GM23338 (cell line): ENCODE results near the gene KCNMB3. TPM values are rescaled to one million over a fixed set of nuclear protein-coding genes. Genes with fewer than 3 reads are reported as not detected.

Source experiments
- ATAC-seq: fragments of 200-7000 bp; cut with Tn5 transposase; 3 replicates; pipeline ENCODE4 v1.9.1; 2020
- DNase-seq: peaks from one replicate; pipeline ENCODE4 v3.0.0-alpha.2; 2015; ENCODE audit warnings: low spot score
- H2AFZ ChIP-seq: fragments of 200-600 bp; sonication (generic); 2 replicates; pipeline ENCODE4 v1.8.0; 2016; ENCODE audit warnings: antibody characterized with exemption, mild to moderate bottlenecking, moderate library complexity
- H3F3A ChIP-seq: fragments of 200-600 bp; sonication (generic); replicated peaks from 2 replicates; pipeline ENCODE4 v1.8.0; 2017; ENCODE audit warnings: antibody characterized with exemption, mixed run types, low read depth
- H3K27ac ChIP-seq: fragments of 200-600 bp; sonication (generic); 2 replicates; pipeline ENCODE4 v1.6.1; 2016; ENCODE audit warnings: low read depth
- H3K27me3 ChIP-seq: fragments of 200-600 bp; sonication (generic); 2 replicates; pipeline ENCODE4 v1.8.0; 2016; ENCODE audit warnings: mild to moderate bottlenecking, mixed run types, moderate library complexity; ENCODE audit not compliant: insufficient read depth
- H3K36me3 ChIP-seq: fragments of 200-600 bp; sonication (generic); 2 replicates; pipeline ENCODE4 v1.8.0; 2016; ENCODE audit warnings: mild to moderate bottlenecking; ENCODE audit not compliant: insufficient read depth
- H3K4me1 ChIP-seq: fragments of 200-600 bp; sonication (generic); 2 replicates; pipeline ENCODE4 v1.8.0; 2016; ENCODE audit warnings: mild to moderate bottlenecking, moderate library complexity; ENCODE audit not compliant: insufficient read depth
- H3K4me2 ChIP-seq: fragments of 200-600 bp; sonication (generic); 2 replicates; pipeline ENCODE4 v1.7.1; 2017; ENCODE audit warnings: mixed run types
- H3K4me3 ChIP-seq: fragments of 200-600 bp; sonication (generic); 2 replicates; pipeline ENCODE4 v1.6.1; 2016; ENCODE audit warnings: mixed run types
- H3K79me2 ChIP-seq: fragments of 200-600 bp; sonication (generic); replicated peaks from 2 replicates; pipeline ENCODE4 v1.8.0; 2017; ENCODE audit warnings: mild to moderate bottlenecking; ENCODE audit not compliant: insufficient read depth
- H3K9me2 ChIP-seq: fragments of 200-600 bp; sonication (generic); 2 replicates; pipeline ENCODE4 v1.8.0; 2017; ENCODE audit not compliant: insufficient read depth
- H4K20me1 ChIP-seq: fragments of 200-600 bp; sonication (generic); replicated peaks from 2 replicates; pipeline ENCODE4 v1.8.0; 2017; ENCODE audit warnings: mild to moderate bottlenecking; ENCODE audit not compliant: insufficient read depth
- H3K27ac Mint-ChIP-seq: 2 replicates; pipeline ENCODE4 v1.8.0; 2020; ENCODE audit warnings: inconsistent platforms, mild to moderate bottlenecking, moderate library complexity, mixed read lengths
- H3K27me3 Mint-ChIP-seq: 3 replicates; pipeline ENCODE4 v1.8.0; 2022; ENCODE audit warnings: low read depth, mild to moderate bottlenecking, moderate library complexity, mixed read lengths, inconsistent platforms; ENCODE audit not compliant: insufficient read depth, poor library complexity
- H3K36me3 Mint-ChIP-seq: 3 replicates; pipeline ENCODE4 v1.8.0; 2021; ENCODE audit warnings: low read depth, mild to moderate bottlenecking, inconsistent platforms, moderate library complexity, mixed read lengths
- H3K4me1 Mint-ChIP-seq: 3 replicates; pipeline ENCODE4 v1.8.0; 2020; ENCODE audit warnings: mild to moderate bottlenecking, inconsistent platforms, mixed read lengths
- H3K4me3 Mint-ChIP-seq: 3 replicates; pipeline ENCODE4 v1.8.0; 2021; ENCODE audit warnings: moderate library complexity, mild to moderate bottlenecking, inconsistent platforms, mixed read lengths
- H3K9me3 Mint-ChIP-seq: 3 replicates; pipeline ENCODE4 v1.8.0; 2020; ENCODE audit warnings: moderate library complexity, mild to moderate bottlenecking, inconsistent platforms, mixed read lengths
- CREB1 ChIP-seq: fragments of 250-450 bp; sonication (Bioruptor Pico); IDR thresholded peaks from 2 replicates; pipeline ENCODE4 v1.5.0; 2020; ENCODE audit warnings: low read depth, mild to moderate bottlenecking, moderate library complexity
- CTCF ChIP-seq, 2 experiments: fragments of 200-600 bp in 1 of 2; sonication (generic) in 1 of 2; conservative IDR thresholded peaks; 2 replicates each; pipeline versions ENCODE4 v1.5.1 to v1.6.1; 2016 to 2017; ENCODE audit warnings: antibody characterized with exemption in 2 of 2, low read depth in 2 of 2, mild to moderate bottlenecking in 2 of 2, moderate library complexity in 1 of 2
- EZH2 ChIP-seq: fragments of 200-600 bp; sonication (generic); IDR thresholded peaks from one replicate; pipeline ENCODE4 v1.8.0; 2017; ENCODE audit warnings: antibody characterized with exemption, mild to moderate bottlenecking, low read depth; ENCODE audit not compliant: unreplicated experiment
- REST ChIP-seq: IDR thresholded peaks from one replicate; pipeline ENCODE4 v1.6.1; 2018; ENCODE audit warnings: antibody characterized with exemption; ENCODE audit not compliant: unreplicated experiment
- ZNF114 ChIP-seq: fragments of 250-450 bp; sonication (Bioruptor Pico); IDR thresholded peaks from 2 replicates; pipeline ENCODE4 v1.5.0; 2020; ENCODE audit warnings: mild to moderate bottlenecking, moderate library complexity
- ZNF331 ChIP-seq: fragments of 250-450 bp; sonication (Bioruptor Pico); IDR thresholded peaks from 2 replicates; pipeline ENCODE4 v1.5.0; 2020; ENCODE audit warnings: low read depth, mild to moderate bottlenecking, moderate library complexity
- ZNF462 ChIP-seq: fragments of 250-450 bp; sonication (Bioruptor Pico); IDR thresholded peaks from 2 replicates; pipeline ENCODE4 v1.5.0; 2020; ENCODE audit warnings: mild to moderate bottlenecking, moderate library complexity
- polyA plus RNA-seq: library from polyadenylated mRNA; unstranded; fragments of >200 nt; fragmentation: Nextera tagmentation; extraction: Ambion mirVana; gene quantifications from 2 replicates; pipeline ENCODE4 v1.2.1, GENCODE V29; 2016
- total RNA-seq: library from RNA; depleted of rRNA; stranded (reverse); fragments of >200 nt; shearing (Covaris generic); gene quantifications from 2 replicates; pipeline ENCODE4 v1.2.3, GENCODE V29; 2014

Gene KCNMB3
- total and polyA plus RNA-seq, 2 experiments from 2014 or later, result 1.3 to 3.8 TPM

GRCh38 chr3:179299999-179300613 lies 49.2 kb upstream of the KCNMB3 start:
- Histone ChIP-seq H3K79me2 (no peaks in the 10 kb centered on the region), H3K4me1 (0 out of 2 replicates have a peak, but pooled peaks cover 4% of the 10 kb centered on the region), H3K36me3 (no peaks in the 10 kb centered on the region), H2AFZ (no peak overlapping the region), H4K20me1 (no peaks in the 10 kb centered on the region), H3K4me3 (no peak overlapping the region), H3K9me2 (no peaks in the 10 kb centered on the region), H3F3A (no peaks in the 10 kb centered on the region), H3K27me3 (no peaks in the 10 kb centered on the region), H3K27ac (no peak overlapping the region), H3K4me2 (no peak overlapping the region)
- Mint-ChIP-seq H3K9me3 (peaks cover 10% of the 10 kb centered on the region; the same call in 2 of the 3 replicates), H3K27me3 (no peaks in the 10 kb centered on the region), H3K36me3 (peaks cover 7% of the 10 kb centered on the region; the same call in 2 of the 3 replicates), H3K27ac (no peak overlapping the region), H3K4me1 (peaks cover 6% of the 10 kb centered on the region; the same call in 2 of the 3 replicates), H3K4me3 (no peak overlapping the region)
- no peak for DNase-seq
- no peak for ATAC-seq
- TF ChIP-seq ZNF331 (CRISPR knock-in tag) (no peak), REST (no peak), CREB1 (CRISPR knock-in tag) (no peak), ZNF114 (CRISPR knock-in tag) (no peak), CTCF (conservative IDR thresholded peaks at IDR 0.05; ENCODE audit: low read depth in 2 of 2) (no peak), EZH2 (no peak), ZNF462 (CRISPR knock-in tag) (no peak)
